H9 (cell line): ENCODE results near the gene CDH13. TPM values are rescaled to one million over a fixed set of nuclear protein-coding genes. Genes with fewer than 3 reads are reported as not detected.

Experiments used
- DNase-seq: peaks from one replicate; pipeline ENCODE4 v3.0.0-alpha.2; 2017
- H2AFZ ChIP-seq: one replicate; pipeline ENCODE4 v1.6.1; 2013; ENCODE audit warnings: mild to moderate bottlenecking, low read length, control low read depth, moderate library complexity
- H2AK5ac ChIP-seq: 2 replicates; pipeline ENCODE4 v1.6.1; 2013; ENCODE audit warnings: low read length, control low read depth, mixed read lengths; ENCODE audit not compliant: insufficient read length
- H2BK120ac ChIP-seq: one replicate; pipeline ENCODE4 v1.6.1; 2013; ENCODE audit warnings: low read depth, mild to moderate bottlenecking, low read length, control low read depth, inconsistent platforms; ENCODE audit not compliant: poor library complexity, severe bottlenecking
- H2BK12ac ChIP-seq: 2 replicates; pipeline ENCODE4 v1.6.1; 2013; ENCODE audit warnings: low read length, control low read depth, mixed read lengths, low read depth; ENCODE audit not compliant: insufficient read length
- H2BK15ac ChIP-seq: 2 replicates; pipeline ENCODE4 v1.6.1; 2013; ENCODE audit warnings: low read depth, low read length, control low read depth
- H2BK20ac ChIP-seq: one replicate; pipeline ENCODE4 v1.6.1; 2013; ENCODE audit warnings: low read depth, mild to moderate bottlenecking, low read length, control low read depth, inconsistent platforms; ENCODE audit not compliant: poor library complexity, severe bottlenecking
- H2BK5ac ChIP-seq: 2 replicates; pipeline ENCODE4 v1.6.1; 2013; ENCODE audit warnings: low read length, control low read depth, mixed read lengths; ENCODE audit not compliant: insufficient read length
- H3K14ac ChIP-seq: 2 replicates; pipeline ENCODE4 v1.6.1; 2013; ENCODE audit warnings: low read length, control low read depth; ENCODE audit not compliant: insufficient read depth
- H3K18ac ChIP-seq: 2 replicates; pipeline ENCODE4 v1.6.1; 2013; ENCODE audit warnings: low read depth, mild to moderate bottlenecking, mixed read lengths, low read length, control low read depth; ENCODE audit not compliant: insufficient read length
- H3K23ac ChIP-seq: 2 replicates; pipeline ENCODE4 v1.6.1; 2013; ENCODE audit warnings: low read length, control low read depth, mixed read lengths, low read depth; ENCODE audit not compliant: insufficient read length
- H3K23me2 ChIP-seq: 2 replicates; pipeline ENCODE4 v1.6.1; 2013; ENCODE audit warnings: low read depth, mild to moderate bottlenecking, mixed read lengths, low read length, control low read depth; ENCODE audit not compliant: insufficient read length, poor library complexity, severe bottlenecking
- H3K27ac ChIP-seq: 2 replicates; pipeline ENCODE4 v1.5.1; 2013; ENCODE audit warnings: low read length, control low read depth, mixed read lengths, low read depth; ENCODE audit not compliant: insufficient read length
- H3K27me3 ChIP-seq: 2 replicates; pipeline ENCODE4 v1.6.1; 2013; ENCODE audit warnings: low read length, control low read depth, inconsistent platforms; ENCODE audit not compliant: insufficient read depth
- H3K4ac ChIP-seq: 2 replicates; pipeline ENCODE4 v1.6.1; 2013; ENCODE audit warnings: low read depth, mild to moderate bottlenecking, control low read depth, inconsistent platforms, low read length, moderate library complexity
- H3K4me1 ChIP-seq: 2 replicates; pipeline ENCODE4 v1.6.1; 2013; ENCODE audit warnings: low read length, control low read depth, inconsistent platforms; ENCODE audit not compliant: insufficient read depth
- H3K4me2 ChIP-seq: 2 replicates; pipeline ENCODE4 v1.6.1; 2013; ENCODE audit warnings: low read length, control low read depth, mixed read lengths; ENCODE audit not compliant: insufficient read length, insufficient read depth
- H3K56ac ChIP-seq: 2 replicates; pipeline ENCODE4 v1.6.1; 2013; ENCODE audit warnings: low read depth, mild to moderate bottlenecking, mixed read lengths, low read length, control low read depth; ENCODE audit not compliant: insufficient read length
- H3K79me1 ChIP-seq: 2 replicates; pipeline ENCODE4 v1.6.1; 2013; ENCODE audit warnings: low read depth, mild to moderate bottlenecking, moderate library complexity, low read length, control low read depth, inconsistent platforms; ENCODE audit not compliant: insufficient read depth, poor library complexity, severe bottlenecking
- H3K79me2 ChIP-seq: 2 replicates; pipeline ENCODE4 v1.6.1; 2013; ENCODE audit warnings: low read length, control low read depth, inconsistent platforms; ENCODE audit not compliant: insufficient read depth
- H3K9ac ChIP-seq: 2 replicates; pipeline ENCODE4 v1.6.1; 2013; ENCODE audit warnings: low read length, control low read depth, mixed read lengths; ENCODE audit not compliant: insufficient read length; ENCODE audit errors: extremely low read depth
- H3K9me3 ChIP-seq: one replicate; pipeline ENCODE4 v1.6.1; 2013; ENCODE audit warnings: low read depth, low read length, inconsistent platforms; ENCODE audit not compliant: control insufficient read depth
- H3T11ph ChIP-seq: one replicate; pipeline ENCODE4 v1.6.1; 2013; ENCODE audit warnings: mild to moderate bottlenecking, low read length, control low read depth, inconsistent platforms
- H4K20me1 ChIP-seq: one replicate; pipeline ENCODE4 v1.6.1; 2013; ENCODE audit not compliant: control insufficient read depth, insufficient read length, insufficient read depth
- H4K5ac ChIP-seq: 2 replicates; pipeline ENCODE4 v1.6.1; 2013; ENCODE audit warnings: low read depth, mild to moderate bottlenecking, mixed read lengths, low read length, control low read depth; ENCODE audit not compliant: insufficient read length
- H4K8ac ChIP-seq: replicated peaks from 2 replicates; pipeline ENCODE4 v1.6.1; 2013; ENCODE audit warnings: low read length, control low read depth, mixed read lengths, low read depth; ENCODE audit not compliant: insufficient read length
- H4K91ac ChIP-seq: 2 replicates; pipeline ENCODE4 v1.6.1; 2013; ENCODE audit warnings: low read depth, mild to moderate bottlenecking, moderate library complexity, mixed read lengths, low read length, control low read depth; ENCODE audit not compliant: insufficient read length
- H3K27ac Mint-ChIP-seq, 3 experiments: 2 replicates in 2 of 3; 3 replicates in 1 of 3; pipeline ENCODE4 v1.8.0; 2020 to 2021; ENCODE audit warnings: mixed read lengths in 3 of 3, mild to moderate bottlenecking in 1 of 3, moderate library complexity in 1 of 3
- H3K27me3 Mint-ChIP-seq: 2 replicates; pipeline ENCODE4 v1.8.0; 2021; ENCODE audit warnings: low read depth, mild to moderate bottlenecking, moderate library complexity, mixed read lengths
- H3K36me3 Mint-ChIP-seq, 3 experiments: 2 replicates in 2 of 3; 3 replicates in 1 of 3; pipeline ENCODE4 v1.8.0; 2020 to 2021; ENCODE audit warnings: low read depth in 3 of 3, mixed read lengths in 3 of 3; ENCODE audit not compliant: insufficient read depth in 1 of 3
- H3K4me1 Mint-ChIP-seq, 2 experiments: 2 replicates each; pipeline ENCODE4 v1.8.0; 2020; ENCODE audit warnings: mixed read lengths in 2 of 2
- H3K4me3 Mint-ChIP-seq, 2 experiments: 2 replicates in 1 of 2; 3 replicates in 1 of 2; pipeline ENCODE4 v1.8.0; 2020 to 2021; ENCODE audit warnings: mild to moderate bottlenecking in 2 of 2, mixed read lengths in 2 of 2, moderate library complexity in 1 of 2
- H3K9me3 Mint-ChIP-seq, 2 experiments: 2 replicates in 1 of 2; 3 replicates in 1 of 2; pipeline ENCODE4 v1.8.0; 2020; ENCODE audit warnings: mild to moderate bottlenecking in 2 of 2, mixed read lengths in 2 of 2, moderate library complexity in 1 of 2
- WGBS: extraction: QIAGEN DNeasy Blood & Tissue Kit; methylation state at CpG from one replicate; pipeline ENCODE4 v1.1.7; 2013; ENCODE audit warnings: missing lambda C conversion rate, low lambda C conversion rate, mixed read lengths; ENCODE audit not compliant: insufficient read length; ENCODE audit errors: extremely low coverage; 5-methylcytosine and 5-hydroxymethylcytosine counted together
- total RNA-seq: library from RNA; stranded (reverse); gene quantifications from 2 replicates; pipeline ENCODE4 v1.2.1, GENCODE V29; 2021
- TF ChIP-seq, protein P1 (sequence below): fragments of 200-600 bp; sonication (generic); conservative IDR thresholded peaks from 3 replicates; pipeline ENCODE4 v1.8.0; 2021; ENCODE audit warnings: antibody characterized with exemption, mild to moderate bottlenecking

CDH13 gene
- total RNA-seq, 1 experiment from 2014 or later = 1.5 TPM

GRCh38 chr16:83187405-83187804, 560.6 kb downstream of the CDH13 start:
- no peak for DNase-seq
- no peak overlapping the region for H4K8ac ChIP-seq
- no peaks in the 10 kb centered on the region for H3K79me1 ChIP-seq
- no peak overlapping the region for H2AFZ ChIP-seq
- no peak overlapping the region for H2BK12ac ChIP-seq
- no peak overlapping the region for H3K14ac ChIP-seq
- no peaks in the 10 kb centered on the region for H3K4me1 ChIP-seq
- no peak overlapping the region for H3K27ac ChIP-seq
- no peak overlapping the region for H3K18ac ChIP-seq
- H2BK15ac ChIP-seq = no peak overlapping the region
- Mint-ChIP-seq H3K36me3 (no peaks in the 10 kb centered on the region), H3K9me3 (no peaks in the 10 kb centered on the region), H3K27me3 (no peaks in the 10 kb centered on the region; the same call in none of the 2 replicates), H3K27ac (no peak overlapping the region; a peak in 1 of 7 replicates), H3K4me3 (no peak overlapping the region), H3K4me1 (no peaks in the 10 kb centered on the region)
- no peaks in the 10 kb centered on the region for H3K79me2 ChIP-seq
- H3K27me3 ChIP-seq = no peaks in the 10 kb centered on the region
- H3K9me3 ChIP-seq = no peaks in the 10 kb centered on the region
- H4K91ac ChIP-seq = no peak overlapping the region
- no peak overlapping the region for H3K56ac ChIP-seq
- no peak overlapping the region for H4K5ac ChIP-seq
- H3K4ac ChIP-seq = no peak overlapping the region
- H2BK120ac ChIP-seq = no peak overlapping the region
- no peak overlapping the region for H2BK20ac ChIP-seq
- H2BK5ac ChIP-seq = no peak overlapping the region
- no peaks in the 10 kb centered on the region for H4K20me1 ChIP-seq
- no peak overlapping the region for H2AK5ac ChIP-seq
- no peak overlapping the region for H3K9ac ChIP-seq
- H3K23me2 ChIP-seq = no peaks in the 10 kb centered on the region
- no peak overlapping the region for H3K4me2 ChIP-seq
- TF ChIP-seq, protein P1, sequence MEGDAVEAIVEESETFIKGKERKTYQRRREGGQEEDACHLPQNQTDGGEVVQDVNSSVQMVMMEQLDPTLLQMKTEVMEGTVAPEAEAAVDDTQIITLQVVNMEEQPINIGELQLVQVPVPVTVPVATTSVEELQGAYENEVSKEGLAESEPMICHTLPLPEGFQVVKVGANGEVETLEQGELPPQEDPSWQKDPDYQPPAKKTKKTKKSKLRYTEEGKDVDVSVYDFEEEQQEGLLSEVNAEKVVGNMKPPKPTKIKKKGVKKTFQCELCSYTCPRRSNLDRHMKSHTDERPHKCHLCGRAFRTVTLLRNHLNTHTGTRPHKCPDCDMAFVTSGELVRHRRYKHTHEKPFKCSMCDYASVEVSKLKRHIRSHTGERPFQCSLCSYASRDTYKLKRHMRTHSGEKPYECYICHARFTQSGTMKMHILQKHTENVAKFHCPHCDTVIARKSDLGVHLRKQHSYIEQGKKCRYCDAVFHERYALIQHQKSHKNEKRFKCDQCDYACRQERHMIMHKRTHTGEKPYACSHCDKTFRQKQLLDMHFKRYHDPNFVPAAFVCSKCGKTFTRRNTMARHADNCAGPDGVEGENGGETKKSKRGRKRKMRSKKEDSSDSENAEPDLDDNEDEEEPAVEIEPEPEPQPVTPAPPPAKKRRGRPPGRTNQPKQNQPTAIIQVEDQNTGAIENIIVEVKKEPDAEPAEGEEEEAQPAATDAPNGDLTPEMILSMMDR = no peak
- H3T11ph ChIP-seq = no peak overlapping the region
- WGBS = no CpG with 5 or more reads among the region's 3 CpGs
- no peak overlapping the region for H3K23ac ChIP-seq
